Thymus (tissue), 11 donors: ENCODE measurements around the gene C13orf42. TPM values are rescaled to one million over a fixed set of nuclear protein-coding genes. Genes with fewer than 3 reads are reported as not detected.

Experiments used
- DNase-seq, 9 donors: peaks; one replicate each; pipeline ENCODE4 v3.0.0-alpha.2; 2013; ENCODE audit warnings: low spot score in 9 of 9, low read depth in 6 of 9, missing footprints in 1 of 9
- H3K27ac ChIP-seq, 2 donors: one replicate each; pipeline ENCODE4 v1.5.1; 2013; ENCODE audit warnings: control low read depth in 1 of 2, low read depth in 1 of 2, low read length in 1 of 2, mild to moderate bottlenecking in 1 of 2, moderate library complexity in 1 of 2
- H3K27me3 ChIP-seq, 2 donors: one replicate each; pipeline ENCODE4 v1.5.1; 2013; ENCODE audit warnings: low read length in 1 of 2; ENCODE audit not compliant: control insufficient read depth in 2 of 2, insufficient read depth in 1 of 2
- H3K36me3 ChIP-seq, 2 donors: one replicate each; pipeline ENCODE4 v1.5.1; 2013; ENCODE audit warnings: low read length in 1 of 2, mild to moderate bottlenecking in 1 of 2, moderate library complexity in 1 of 2; ENCODE audit not compliant: control insufficient read depth in 2 of 2, insufficient read depth in 2 of 2
- H3K4me1 ChIP-seq, 2 donors: one replicate each; pipeline ENCODE4 v1.5.1; 2013; ENCODE audit warnings: low read length in 2 of 2; ENCODE audit not compliant: control insufficient read depth in 2 of 2, insufficient read depth in 2 of 2
- H3K4me3 ChIP-seq, 2 donors: one replicate each; pipeline ENCODE4 v1.5.1; 2013; ENCODE audit warnings: low read length in 2 of 2, control low read depth in 1 of 2, mild to moderate bottlenecking in 1 of 2
- H3K9me3 ChIP-seq, 2 donors: one replicate each; pipeline ENCODE4 v1.5.1; 2013; ENCODE audit warnings: low read length in 1 of 2, mild to moderate bottlenecking in 1 of 2; ENCODE audit not compliant: control insufficient read depth in 2 of 2, insufficient read depth in 1 of 2
- WGBS: extraction: QIAGEN DNeasy Blood & Tissue Kit; methylation state at CpG from one replicate; pipeline ENCODE4 v1.1.7; 2013; 5-methylcytosine and 5-hydroxymethylcytosine counted together
- polyA plus RNA-seq: library from polyadenylated mRNA; stranded (reverse); fragments of 200-250 nt; gene quantifications from one replicate; pipeline ENCODE4 v1.2.3, GENCODE V29; 2013
- total RNA-seq: library from RNA; stranded (reverse); fragments of 120-200 nt; gene quantifications from one replicate; pipeline ENCODE4 v1.2.4, GENCODE V29; 2013
- donor health status: healthy.

Gene C13orf42
- total and polyA plus RNA-seq, 2 donors, result 0.05 TPM

DNA sequence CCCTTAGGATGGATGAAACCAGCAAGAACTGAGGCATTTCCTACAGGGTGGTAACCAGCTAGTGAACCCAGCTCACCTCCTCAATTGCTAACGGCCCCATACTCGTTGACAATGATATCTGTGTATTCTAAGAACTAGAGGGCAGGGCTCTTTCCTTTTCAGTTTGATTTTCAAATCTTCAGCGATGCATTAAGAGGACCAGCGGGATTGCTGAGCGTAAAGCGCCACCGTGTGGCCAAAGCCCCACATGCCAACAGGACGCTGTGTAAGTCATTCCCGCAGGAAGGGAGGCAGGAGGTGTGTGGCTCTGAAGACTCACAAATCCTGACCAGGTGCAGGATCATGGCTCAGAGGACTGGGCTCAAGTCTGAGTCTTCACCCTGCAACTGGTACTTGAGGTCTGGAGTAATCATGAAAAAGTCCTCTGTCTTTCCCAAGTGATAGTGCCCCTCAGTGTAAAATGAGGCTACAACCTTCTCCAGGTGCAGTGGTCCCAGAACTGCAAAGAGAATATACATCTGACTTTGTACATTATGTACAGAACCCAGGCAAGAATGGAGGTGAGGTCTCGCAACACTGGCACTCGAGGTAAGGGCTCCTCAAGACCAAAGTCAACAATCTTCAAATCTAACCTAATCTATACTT lies 40.9 kb downstream of the C13orf42 start:
- WGBS, result 18% methylated on average over 11 of the region's 11 CpGs
- no peak overlapping the region for H3K27ac ChIP-seq
- H3K4me3 ChIP-seq, result no peak overlapping the region
- DNase-seq, result peak; percentile 55 to 90 (median 80)
- H3K4me1 ChIP-seq, result peaks cover 2 to 18% of the 10 kb centered on the region in 2 donors
- no peaks in the 10 kb centered on the region for H3K27me3 ChIP-seq
- no peaks in the 10 kb centered on the region for H3K36me3 ChIP-seq
- no peaks in the 10 kb centered on the region for H3K9me3 ChIP-seq

DNA sequence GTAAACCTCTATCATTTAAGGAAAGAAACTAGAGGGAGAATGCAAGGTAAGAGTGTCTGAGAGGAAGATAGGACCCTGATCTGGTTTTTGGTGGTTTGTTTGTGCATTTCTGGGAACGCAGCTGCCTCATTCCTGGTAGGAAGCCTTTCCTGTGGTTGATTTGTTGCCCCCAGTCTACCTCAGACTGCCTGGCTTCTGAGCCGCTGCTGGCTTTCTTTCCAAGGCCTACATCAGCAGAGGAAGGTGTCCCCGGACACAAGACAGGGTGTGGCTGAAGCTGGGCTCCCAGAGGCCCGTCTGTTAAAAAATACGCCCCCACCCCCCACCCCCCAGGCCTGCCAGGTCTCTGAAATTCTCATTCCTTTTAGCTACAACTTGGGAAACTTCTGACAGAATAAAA lies 42.6 kb downstream of the C13orf42 start:
- Histone ChIP-seq H3K27me3 (no peaks in the 10 kb centered on the region), H3K9me3 (no peaks in the 10 kb centered on the region), H3K27ac (no peak overlapping the region), H3K4me1 (peaks cover 2 to 18% of the 10 kb centered on the region in 2 donors), H3K36me3 (no peaks in the 10 kb centered on the region), H3K4me3 (no peak overlapping the region)
- DNase-seq, result no peak
- WGBS, result 86% methylated on average over 5 of the region's 5 CpGs

DNA sequence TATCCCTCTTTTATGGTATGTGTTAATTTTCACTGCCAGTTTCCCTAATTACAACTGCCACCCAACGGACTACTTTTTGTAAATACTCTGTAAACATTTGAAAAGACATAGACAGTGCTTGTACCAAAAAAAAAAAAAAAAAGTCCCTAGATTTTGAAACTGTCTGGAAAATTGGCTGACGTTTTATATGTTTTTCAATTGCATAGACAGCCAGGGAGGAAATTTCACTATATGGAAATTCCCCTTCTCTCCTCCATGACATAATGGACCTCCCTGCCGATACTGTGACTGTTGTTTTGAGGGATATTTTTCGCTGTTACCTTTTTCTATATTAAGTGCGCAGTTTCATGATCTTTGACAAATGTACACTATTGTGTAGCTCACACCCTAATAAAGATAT lies 43.4 kb downstream of the C13orf42 start:
- Histone ChIP-seq H3K36me3 (no peaks in the 10 kb centered on the region), H3K27ac (no peak overlapping the region), H3K4me3 (no peak overlapping the region), H3K4me1 (peaks cover 2 to 18% of the 10 kb centered on the region in 2 donors), H3K9me3 (no peaks in the 10 kb centered on the region), H3K27me3 (no peaks in the 10 kb centered on the region)
- DNase-seq, result no peak
- 93% methylated on average over 5 of the region's 5 CpGs for WGBS

DNA sequence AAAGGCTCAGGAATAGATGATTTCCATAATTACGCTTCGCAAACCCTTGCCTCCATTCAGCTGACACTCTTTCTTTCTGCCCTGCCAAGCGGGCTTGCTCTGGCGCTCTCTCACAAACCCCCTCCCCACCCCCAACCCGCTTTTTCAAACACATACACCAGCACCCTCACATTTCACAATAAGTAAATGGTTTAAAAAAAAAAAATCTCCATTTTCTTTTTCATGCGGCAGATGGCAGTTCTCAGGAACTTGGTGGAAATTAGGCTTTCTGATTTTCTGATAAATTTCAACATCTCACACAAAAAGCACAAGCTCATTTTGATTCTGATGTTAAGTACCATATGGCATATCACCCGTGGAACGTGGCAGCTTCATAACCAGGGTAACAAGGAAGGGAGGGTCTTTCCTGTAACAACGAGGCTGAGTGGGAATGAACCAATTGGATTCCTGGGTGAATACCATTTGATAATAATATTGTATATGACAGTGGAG lies 43.8 kb downstream of the C13orf42 start:
- H3K36me3 ChIP-seq, result no peaks in the 10 kb centered on the region
- DNase-seq, result no peak
- no peaks in the 10 kb centered on the region for H3K27me3 ChIP-seq
- H3K4me1 ChIP-seq, result peaks cover 2 to 18% of the 10 kb centered on the region in 2 donors
- H3K9me3 ChIP-seq, result no peaks in the 10 kb centered on the region
- no peak overlapping the region for H3K4me3 ChIP-seq
- no peak overlapping the region for H3K27ac ChIP-seq
- WGBS, result 84% methylated on average over 9 of the region's 9 CpGs

DNA sequence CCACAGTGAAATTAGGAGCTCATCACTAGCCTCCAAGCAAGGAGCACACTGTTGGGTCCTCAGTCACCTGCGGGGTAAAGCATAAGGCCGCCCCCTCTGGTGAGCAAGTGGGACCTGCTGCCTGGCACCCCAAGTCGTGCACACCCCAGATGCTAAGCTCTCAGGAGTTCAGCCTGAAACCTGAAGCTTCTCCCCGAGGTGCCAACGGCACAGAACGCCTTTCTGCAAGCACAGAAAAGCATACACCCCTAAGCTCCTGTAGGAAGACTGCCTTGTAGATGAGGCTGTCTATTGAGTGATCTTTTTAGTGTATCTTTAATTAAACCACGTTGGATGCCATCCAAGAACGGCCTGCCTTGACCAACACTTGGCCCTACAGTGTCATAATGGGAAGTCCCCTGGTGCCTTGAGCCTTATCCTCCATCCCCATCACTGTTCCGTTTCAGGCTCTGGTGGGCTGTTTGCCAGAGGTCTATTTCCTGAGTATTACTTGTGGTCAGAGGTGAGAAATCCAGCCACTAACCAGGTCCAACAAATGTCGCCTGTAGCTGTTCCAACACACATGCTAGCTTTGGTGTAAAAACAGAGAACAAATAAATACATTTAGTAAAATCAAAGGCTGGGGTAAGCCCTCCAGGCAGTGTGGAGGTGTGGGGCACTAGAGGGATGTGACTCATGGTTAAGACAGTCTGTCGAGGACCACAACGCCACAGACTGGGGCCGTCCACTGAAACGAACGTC lies 44.8 kb downstream of the C13orf42 start:
- peak overlapping the region in 1 of 2 donors; percentile 27 for H3K27ac ChIP-seq
- H3K27me3 ChIP-seq, result no peaks in the 10 kb centered on the region
- WGBS, result 41% methylated on average over 15 of the region's 15 CpGs
- H3K4me1 ChIP-seq, result peaks cover 2 to 18% of the 10 kb centered on the region in 2 donors
- no peak for DNase-seq
- no peak overlapping the region for H3K4me3 ChIP-seq
- H3K36me3 ChIP-seq, result no peaks in the 10 kb centered on the region
- no peaks in the 10 kb centered on the region for H3K9me3 ChIP-seq

DNA sequence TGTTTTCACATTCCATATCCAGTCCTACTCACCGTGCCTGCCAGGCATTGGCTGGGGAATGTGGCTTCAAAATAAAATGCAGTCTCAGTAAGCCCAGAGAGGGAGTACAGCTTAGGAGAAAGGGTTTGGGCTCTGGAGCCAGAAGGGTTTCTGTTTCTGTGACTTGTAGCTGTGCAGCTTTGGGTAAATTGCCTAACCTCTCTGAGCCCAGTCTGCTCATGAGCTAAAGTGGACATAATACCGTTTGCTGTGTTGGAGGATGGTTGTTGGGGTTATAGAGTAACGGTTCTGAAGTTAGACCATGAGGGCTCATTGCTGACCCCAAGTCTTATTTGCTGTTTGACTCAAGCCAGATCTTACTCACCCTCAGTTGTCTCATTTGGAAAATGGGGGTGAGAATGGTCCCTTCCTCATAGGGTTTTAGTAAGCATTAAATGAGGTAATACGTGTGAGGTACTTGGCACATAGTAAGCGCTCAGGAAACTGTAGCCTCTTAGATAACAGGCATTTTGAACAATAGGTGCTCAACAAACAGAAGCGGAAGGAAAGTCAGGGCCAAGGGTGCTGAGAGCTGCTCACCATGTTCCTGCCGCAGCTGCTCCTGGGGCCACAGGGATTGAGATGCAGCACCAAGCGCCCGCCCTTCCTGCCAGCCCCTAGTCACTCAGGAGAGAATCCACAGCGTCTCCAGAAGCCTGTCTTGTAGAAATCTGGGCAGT lies 45.5 kb downstream of the C13orf42 start:
- Histone ChIP-seq H3K27me3 (no peaks in the 10 kb centered on the region), H3K4me3 (no peak overlapping the region), H3K9me3 (no peaks in the 10 kb centered on the region), H3K4me1 (peaks cover 2 to 18% of the 10 kb centered on the region in 2 donors), H3K27ac (no peak overlapping the region), H3K36me3 (no peaks in the 10 kb centered on the region)
- no peak for DNase-seq
- 83% methylated on average over 10 of the region's 10 CpGs for WGBS

DNA sequence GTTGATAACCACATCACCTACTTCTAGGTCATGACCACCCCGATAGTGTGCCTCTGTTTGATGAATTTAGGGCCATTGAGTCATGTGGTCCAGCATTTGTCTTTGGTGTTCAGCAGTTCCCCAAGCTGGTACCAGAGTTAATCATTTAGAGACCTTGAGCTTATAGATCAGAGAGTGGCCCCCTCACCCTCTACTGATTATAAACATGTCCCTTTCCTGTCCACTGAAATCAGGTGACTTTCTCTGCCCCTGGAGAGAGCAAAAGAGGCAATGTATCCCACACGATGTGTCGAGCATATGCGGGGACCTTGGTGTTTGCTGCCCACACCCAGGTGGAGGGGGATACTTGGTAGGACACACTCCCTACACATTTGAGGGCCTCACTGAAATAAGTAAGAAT lies 46.3 kb downstream of the C13orf42 start:
- peaks cover under 1 to 11% of the 10 kb centered on the region in 2 donors for H3K4me1 ChIP-seq
- H3K9me3 ChIP-seq, result no peaks in the 10 kb centered on the region
- H3K27ac ChIP-seq, result no peak overlapping the region
- no peaks in the 10 kb centered on the region for H3K27me3 ChIP-seq
- WGBS, result 97% methylated on average over 4 of the region's 4 CpGs
- H3K36me3 ChIP-seq, result no peaks in the 10 kb centered on the region
- DNase-seq, result no peak
- H3K4me3 ChIP-seq, result no peak overlapping the region

DNA sequence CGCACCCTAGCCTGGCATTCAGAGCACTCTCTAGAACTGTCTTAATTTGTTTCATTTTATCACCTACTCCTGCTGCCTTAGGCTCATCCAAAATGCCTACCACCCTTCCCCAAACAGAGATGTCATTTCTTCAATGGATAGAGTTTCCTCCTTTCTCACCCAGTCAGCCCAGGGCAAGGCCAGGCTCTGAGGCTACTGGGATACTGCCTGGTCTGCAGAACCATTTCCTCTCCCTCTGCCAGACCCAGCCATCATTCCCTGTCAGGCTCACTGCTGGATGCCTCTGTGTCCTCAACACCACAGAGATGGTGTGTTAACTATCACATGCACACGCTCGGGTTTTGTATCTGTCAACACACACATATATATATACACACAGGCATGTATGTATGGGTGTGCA lies 47.2 kb downstream of the C13orf42 start:
- H3K27me3 ChIP-seq, result no peaks in the 10 kb centered on the region
- no peak for DNase-seq
- no peak overlapping the region for H3K4me3 ChIP-seq
- no peaks in the 10 kb centered on the region for H3K9me3 ChIP-seq
- no peaks in the 10 kb centered on the region for H3K36me3 ChIP-seq
- WGBS, result 94% methylated on average over 3 of the region's 3 CpGs
- H3K27ac ChIP-seq, result no peak overlapping the region
- peaks cover 0 to 10% of the 10 kb centered on the region in 2 donors for H3K4me1 ChIP-seq
